Measurements from ENCODE around the gene SEPTIN12. TPM values are rescaled to one million over a fixed set of nuclear protein-coding genes. Genes with fewer than 3 reads are reported as not detected.

The SEPTIN12 gene
- total RNA-seq, 1 experiment from 2014 or later = not detected

DNA sequence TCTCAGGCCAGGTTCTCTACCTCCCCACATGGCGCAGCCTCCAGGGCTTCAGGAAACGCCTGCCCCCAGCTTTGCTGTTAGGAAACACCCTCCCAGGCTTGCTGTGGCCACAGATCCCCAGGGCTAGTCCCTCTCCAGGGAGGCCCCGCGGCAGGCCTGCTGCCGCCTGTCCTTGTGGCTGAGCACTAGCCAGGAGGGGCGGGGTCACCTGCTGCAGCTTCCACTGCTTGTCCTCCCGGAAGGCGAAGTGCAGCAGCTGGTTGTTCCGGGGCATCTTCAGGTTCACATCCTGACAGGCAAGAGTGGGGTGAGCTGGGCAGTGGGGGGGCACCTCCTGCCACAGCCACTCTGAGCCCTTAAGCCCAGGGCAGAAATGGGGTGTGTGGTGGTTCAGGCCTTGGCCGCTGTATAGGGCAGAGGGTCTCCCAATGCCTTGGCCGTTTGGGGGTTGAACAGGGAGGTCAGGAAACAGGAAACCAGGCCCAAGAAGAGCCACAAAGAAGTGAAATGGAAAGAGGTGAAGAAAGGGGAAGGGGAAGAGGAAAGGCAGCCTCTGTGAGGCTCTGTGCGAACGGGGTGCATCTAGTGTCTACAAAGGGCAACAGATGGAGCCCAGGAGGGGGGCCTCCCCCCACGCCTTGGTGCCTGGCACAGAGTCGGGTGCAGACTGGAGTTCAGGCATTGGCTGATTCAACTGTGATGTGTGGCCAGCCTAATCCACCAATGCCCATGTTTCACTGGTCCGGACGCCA, 12.3 kb upstream of the SEPTIN12 start:
- H3K27ac ChIP-seq (ENCODE audit: low read length) = no peak overlapping the region
- TF ChIP-seq POLR2AphosphoS5 (IDR thresholded peaks at IDR 0.05; ENCODE audit: low read depth, low read length) (no peak), TCF7L2 (IDR thresholded peaks at IDR 0.05; ENCODE audit: low read depth, low read length) (no peak), SIN3A (IDR thresholded peaks at IDR 0.05; ENCODE audit: borderline replicate concordance, insufficient read depth, low read depth, low read length) (no peak)
- TF ChIP-seq, protein P1, sequence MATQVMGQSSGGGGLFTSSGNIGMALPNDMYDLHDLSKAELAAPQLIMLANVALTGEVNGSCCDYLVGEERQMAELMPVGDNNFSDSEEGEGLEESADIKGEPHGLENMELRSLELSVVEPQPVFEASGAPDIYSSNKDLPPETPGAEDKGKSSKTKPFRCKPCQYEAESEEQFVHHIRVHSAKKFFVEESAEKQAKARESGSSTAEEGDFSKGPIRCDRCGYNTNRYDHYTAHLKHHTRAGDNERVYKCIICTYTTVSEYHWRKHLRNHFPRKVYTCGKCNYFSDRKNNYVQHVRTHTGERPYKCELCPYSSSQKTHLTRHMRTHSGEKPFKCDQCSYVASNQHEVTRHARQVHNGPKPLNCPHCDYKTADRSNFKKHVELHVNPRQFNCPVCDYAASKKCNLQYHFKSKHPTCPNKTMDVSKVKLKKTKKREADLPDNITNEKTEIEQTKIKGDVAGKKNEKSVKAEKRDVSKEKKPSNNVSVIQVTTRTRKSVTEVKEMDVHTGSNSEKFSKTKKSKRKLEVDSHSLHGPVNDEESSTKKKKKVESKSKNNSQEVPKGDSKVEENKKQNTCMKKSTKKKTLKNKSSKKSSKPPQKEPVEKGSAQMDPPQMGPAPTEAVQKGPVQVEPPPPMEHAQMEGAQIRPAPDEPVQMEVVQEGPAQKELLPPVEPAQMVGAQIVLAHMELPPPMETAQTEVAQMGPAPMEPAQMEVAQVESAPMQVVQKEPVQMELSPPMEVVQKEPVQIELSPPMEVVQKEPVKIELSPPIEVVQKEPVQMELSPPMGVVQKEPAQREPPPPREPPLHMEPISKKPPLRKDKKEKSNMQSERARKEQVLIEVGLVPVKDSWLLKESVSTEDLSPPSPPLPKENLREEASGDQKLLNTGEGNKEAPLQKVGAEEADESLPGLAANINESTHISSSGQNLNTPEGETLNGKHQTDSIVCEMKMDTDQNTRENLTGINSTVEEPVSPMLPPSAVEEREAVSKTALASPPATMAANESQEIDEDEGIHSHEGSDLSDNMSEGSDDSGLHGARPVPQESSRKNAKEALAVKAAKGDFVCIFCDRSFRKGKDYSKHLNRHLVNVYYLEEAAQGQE (IDR thresholded peaks at IDR 0.05; ENCODE audit: insufficient read depth in 1 of 2, low read depth in 2 of 2, low read length in 1 of 2) = no peak
- TF ChIP-seq, protein P2, sequence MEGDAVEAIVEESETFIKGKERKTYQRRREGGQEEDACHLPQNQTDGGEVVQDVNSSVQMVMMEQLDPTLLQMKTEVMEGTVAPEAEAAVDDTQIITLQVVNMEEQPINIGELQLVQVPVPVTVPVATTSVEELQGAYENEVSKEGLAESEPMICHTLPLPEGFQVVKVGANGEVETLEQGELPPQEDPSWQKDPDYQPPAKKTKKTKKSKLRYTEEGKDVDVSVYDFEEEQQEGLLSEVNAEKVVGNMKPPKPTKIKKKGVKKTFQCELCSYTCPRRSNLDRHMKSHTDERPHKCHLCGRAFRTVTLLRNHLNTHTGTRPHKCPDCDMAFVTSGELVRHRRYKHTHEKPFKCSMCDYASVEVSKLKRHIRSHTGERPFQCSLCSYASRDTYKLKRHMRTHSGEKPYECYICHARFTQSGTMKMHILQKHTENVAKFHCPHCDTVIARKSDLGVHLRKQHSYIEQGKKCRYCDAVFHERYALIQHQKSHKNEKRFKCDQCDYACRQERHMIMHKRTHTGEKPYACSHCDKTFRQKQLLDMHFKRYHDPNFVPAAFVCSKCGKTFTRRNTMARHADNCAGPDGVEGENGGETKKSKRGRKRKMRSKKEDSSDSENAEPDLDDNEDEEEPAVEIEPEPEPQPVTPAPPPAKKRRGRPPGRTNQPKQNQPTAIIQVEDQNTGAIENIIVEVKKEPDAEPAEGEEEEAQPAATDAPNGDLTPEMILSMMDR (IDR thresholded peaks at IDR 0.05) = no peak
- ChIA-PET POLR2A (no interaction called here), CTCF (no interaction called here)
- H3K36me3 ChIP-seq (ENCODE audit: control insufficient read depth, insufficient read depth, low read length) = no peaks in the 10 kb centered on the region
- no peaks in the 10 kb centered on the region for H3K9me3 ChIP-seq (ENCODE audit: control insufficient read depth, insufficient read depth, low read depth, low read length)
- no TSS peak for BruUV-seq (replicated peaks)
- peaks cover 27% of the 10 kb centered on the region for H3K4me1 ChIP-seq (ENCODE audit: control insufficient read depth, insufficient read depth, low read length)
- intact Hi-C loops (cut with micrococcal nuclease; ENCODE audit: unreplicated experiment) (no loop called here), in situ Hi-C loops (cut with HindIII; ENCODE audit: low pct_unique_long_range_greater_than_20kb, low sequenced_read_pairs) (no loop called here)
- no peak overlapping the region for H3K4me3 ChIP-seq (ENCODE audit: low read depth in 2 of 2, low read length in 2 of 2)
- no peak for DNase-seq (ENCODE audit: low read depth, low spot score)
- no peak for ATAC-seq
- H3K27me3 ChIP-seq (ENCODE audit: control insufficient read depth, insufficient read depth, low read length) = no peaks in the 10 kb centered on the region

DNA sequence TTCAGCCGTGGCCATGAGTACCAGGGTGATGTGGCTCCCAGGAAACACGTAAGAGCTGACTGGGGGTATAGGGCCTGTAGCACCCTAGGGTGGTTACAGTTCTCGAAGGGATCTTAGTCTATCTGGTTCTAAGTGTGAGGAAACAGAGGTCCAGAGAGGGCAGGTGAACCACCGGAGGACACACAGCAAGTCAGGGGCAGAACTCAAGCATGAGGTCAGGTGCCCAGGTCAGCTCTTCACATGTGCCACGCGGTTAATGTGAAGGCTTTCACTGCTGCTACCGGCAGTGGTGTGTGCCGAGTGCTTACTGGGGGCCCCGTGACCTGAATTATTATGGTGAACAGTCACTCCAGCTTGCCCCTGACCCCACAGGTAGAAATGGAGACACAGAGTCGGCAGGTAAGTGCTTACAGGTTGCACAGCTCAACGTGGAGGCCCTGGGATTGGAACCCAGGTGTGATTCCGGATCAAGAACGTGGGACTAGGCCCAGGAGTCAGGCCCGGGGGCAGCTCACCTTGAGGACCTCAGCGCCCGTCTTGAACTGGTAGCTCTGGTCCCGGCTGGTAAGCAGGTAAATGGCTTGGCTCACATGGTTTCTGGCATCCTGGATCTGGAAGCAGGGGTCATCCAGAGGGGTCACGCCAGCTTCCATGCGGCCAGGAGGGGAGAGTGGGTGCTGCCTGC, 11.2 kb upstream of the SEPTIN12 start:
- POLR2A ChIA-PET = no interaction called here
- in situ Hi-C loops (cut with HindIII; ENCODE audit: low pct_unique_long_range_greater_than_20kb, low sequenced_read_pairs) = no loop called here

More for the DNA sequence above, 11.2 kb upstream of the SEPTIN12 start:
- CTCF ChIA-PET = no interaction called here
- intact Hi-C loops (cut with micrococcal nuclease; ENCODE audit: unreplicated experiment) = no loop called here
- Histone ChIP-seq H3K27ac (ENCODE audit: low read length) (no peak overlapping the region), H3K4me3 (ENCODE audit: low read depth in 2 of 2, low read length in 2 of 2) (no peak overlapping the region), H3K36me3 (ENCODE audit: control insufficient read depth, insufficient read depth, low read length) (no peaks in the 10 kb centered on the region), H3K27me3 (ENCODE audit: control insufficient read depth, insufficient read depth, low read length) (no peaks in the 10 kb centered on the region), H3K9me3 (ENCODE audit: control insufficient read depth, insufficient read depth, low read depth, low read length) (no peaks in the 10 kb centered on the region), H3K4me1 (ENCODE audit: control insufficient read depth, insufficient read depth, low read length) (peaks cover 23% of the 10 kb centered on the region)
- no peak for DNase-seq (ENCODE audit: low read depth, low spot score)
- no peak for ATAC-seq
- TF ChIP-seq SIN3A (IDR thresholded peaks at IDR 0.05; ENCODE audit: borderline replicate concordance, insufficient read depth, low read depth, low read length) = no peak
- TF ChIP-seq, protein P2 (IDR thresholded peaks at IDR 0.05) = no peak
- TF ChIP-seq, protein P1 (IDR thresholded peaks at IDR 0.05; ENCODE audit: insufficient read depth in 1 of 2, low read depth in 2 of 2, low read length in 1 of 2) = no peak
- no peak for TF ChIP-seq TCF7L2 (IDR thresholded peaks at IDR 0.05; ENCODE audit: low read depth, low read length)
- no peak for TF ChIP-seq POLR2AphosphoS5 (IDR thresholded peaks at IDR 0.05; ENCODE audit: low read depth, low read length)
- no TSS peak for BruUV-seq (replicated peaks)

Data from Panc1 (cell line).